Astrocyte (in vitro differentiated cells and primary cell): ENCODE data around the gene RAPGEF5. TPM values are rescaled to one million over a fixed set of nuclear protein-coding genes. Genes with fewer than 3 reads are reported as not detected.

Experiments used
- DNase-seq: peaks from one replicate; pipeline ENCODE4 v3.0.0-alpha.2; 2010; ENCODE audit warnings: low read depth
- FAIRE-seq: peaks from 2 replicates; lab custom pipeline; 2011; peaks lifted over from hg19 to GRCh38; lab: Jason Lieb, UNC
- H2AFZ ChIP-seq: 2 replicates; pipeline ENCODE4 v1.6.0; 2012; ENCODE audit warnings: low read depth, low read length, inconsistent platforms
- H3K27ac ChIP-seq: 2 replicates; pipeline ENCODE4 v1.5.1; 2011; ENCODE audit warnings: low read depth, low read length, inconsistent platforms
- H3K27me3 ChIP-seq: 2 replicates; pipeline ENCODE4 v1.6.0; 2011; ENCODE audit warnings: low read length, inconsistent platforms; ENCODE audit not compliant: insufficient read depth
- H3K36me3 ChIP-seq: 2 replicates; pipeline ENCODE4 v1.5.1; 2011; ENCODE audit warnings: low read length, inconsistent platforms; ENCODE audit not compliant: insufficient read depth
- H3K4me1 ChIP-seq: 2 replicates; pipeline ENCODE4 v1.5.1; 2011; ENCODE audit warnings: low read length, inconsistent platforms; ENCODE audit not compliant: insufficient read depth
- H3K4me2 ChIP-seq: 2 replicates; pipeline ENCODE4 v1.6.0; 2012; ENCODE audit warnings: low read length, inconsistent platforms
- H3K4me3 ChIP-seq: 2 replicates; pipeline ENCODE4 v1.5.1; 2011; ENCODE audit warnings: low read depth, mild to moderate bottlenecking, low read length, inconsistent platforms; ENCODE audit not compliant: insufficient read depth
- H3K79me2 ChIP-seq: 2 replicates; pipeline ENCODE4 v1.6.0; 2012; ENCODE audit warnings: mild to moderate bottlenecking, low read length, inconsistent platforms; ENCODE audit not compliant: insufficient read depth
- H3K9ac ChIP-seq: 2 replicates; pipeline ENCODE4 v1.6.0; 2012; ENCODE audit warnings: mild to moderate bottlenecking, low read length, inconsistent platforms
- H3K9me3 ChIP-seq: 2 replicates; pipeline ENCODE4 v1.5.1; 2012; ENCODE audit warnings: low read depth, mild to moderate bottlenecking, low read length, inconsistent platforms; ENCODE audit not compliant: insufficient read depth
- H4K20me1 ChIP-seq: 2 replicates; pipeline ENCODE4 v1.6.0; 2012; ENCODE audit warnings: low read length, inconsistent platforms; ENCODE audit not compliant: insufficient read depth
- H3K27ac Mint-ChIP-seq: one replicate; pipeline ENCODE4 v1.8.0; 2021; ENCODE audit warnings: mild to moderate bottlenecking, mixed read lengths; ENCODE audit not compliant: unreplicated experiment
- H3K27me3 Mint-ChIP-seq: one replicate; pipeline ENCODE4 v1.8.0; 2021; ENCODE audit warnings: low read depth, mixed read lengths; ENCODE audit not compliant: unreplicated experiment
- H3K36me3 Mint-ChIP-seq: one replicate; pipeline ENCODE4 v1.8.0; 2021; ENCODE audit warnings: low read depth, mixed read lengths; ENCODE audit not compliant: unreplicated experiment
- H3K4me1 Mint-ChIP-seq: one replicate; pipeline ENCODE4 v1.8.0; 2021; ENCODE audit warnings: low read depth, mixed read lengths; ENCODE audit not compliant: unreplicated experiment
- H3K4me3 Mint-ChIP-seq: one replicate; pipeline ENCODE4 v1.8.0; 2021; ENCODE audit warnings: mild to moderate bottlenecking, moderate library complexity, mixed read lengths; ENCODE audit not compliant: unreplicated experiment
- H3K9me3 Mint-ChIP-seq: one replicate; pipeline ENCODE4 v1.8.0; 2021; ENCODE audit warnings: mild to moderate bottlenecking, mixed read lengths; ENCODE audit not compliant: unreplicated experiment
- EZH2 ChIP-seq: IDR thresholded peaks from 2 replicates; pipeline ENCODE4 v1.6.1; 2012; ENCODE audit warnings: mild to moderate bottlenecking, low read length, inconsistent platforms; ENCODE audit not compliant: insufficient read depth
- total RNA-seq: library from RNA; stranded (reverse); gene quantifications from 2 replicates; pipeline ENCODE4 v1.2.1, GENCODE V29; 2021
- TF ChIP-seq, protein P1 (sequence below): IDR thresholded peaks from 2 replicates; pipeline ENCODE4 v1.5.1; 2011; ENCODE audit warnings: low read depth, mild to moderate bottlenecking, inconsistent platforms, low read length, moderate library complexity; ENCODE audit not compliant: insufficient read depth

Gene RAPGEF5
- total RNA-seq, 1 donor from 2014 or later, result 1.0 TPM

- Mint-ChIP-seq H3K27ac (no peak overlapping the region), H3K4me1 (no peaks in the 10 kb centered on the region), H3K36me3 (no peaks in the 10 kb centered on the region), H3K4me3 (no peak overlapping the region), H3K9me3 (no peaks in the 10 kb centered on the region), H3K27me3 (peaks cover 16% of the 10 kb centered on the region)
- no peaks in the 10 kb centered on the region for H3K36me3 ChIP-seq
- no peaks in the 10 kb centered on the region for H3K79me2 ChIP-seq
- DNase-seq (no peak), FAIRE-seq (no peak)
- no peak overlapping the region for H3K27ac ChIP-seq
- H4K20me1 ChIP-seq, result no peaks in the 10 kb centered on the region
- no peak overlapping the region for H3K9ac ChIP-seq
- TF ChIP-seq, protein P1, sequence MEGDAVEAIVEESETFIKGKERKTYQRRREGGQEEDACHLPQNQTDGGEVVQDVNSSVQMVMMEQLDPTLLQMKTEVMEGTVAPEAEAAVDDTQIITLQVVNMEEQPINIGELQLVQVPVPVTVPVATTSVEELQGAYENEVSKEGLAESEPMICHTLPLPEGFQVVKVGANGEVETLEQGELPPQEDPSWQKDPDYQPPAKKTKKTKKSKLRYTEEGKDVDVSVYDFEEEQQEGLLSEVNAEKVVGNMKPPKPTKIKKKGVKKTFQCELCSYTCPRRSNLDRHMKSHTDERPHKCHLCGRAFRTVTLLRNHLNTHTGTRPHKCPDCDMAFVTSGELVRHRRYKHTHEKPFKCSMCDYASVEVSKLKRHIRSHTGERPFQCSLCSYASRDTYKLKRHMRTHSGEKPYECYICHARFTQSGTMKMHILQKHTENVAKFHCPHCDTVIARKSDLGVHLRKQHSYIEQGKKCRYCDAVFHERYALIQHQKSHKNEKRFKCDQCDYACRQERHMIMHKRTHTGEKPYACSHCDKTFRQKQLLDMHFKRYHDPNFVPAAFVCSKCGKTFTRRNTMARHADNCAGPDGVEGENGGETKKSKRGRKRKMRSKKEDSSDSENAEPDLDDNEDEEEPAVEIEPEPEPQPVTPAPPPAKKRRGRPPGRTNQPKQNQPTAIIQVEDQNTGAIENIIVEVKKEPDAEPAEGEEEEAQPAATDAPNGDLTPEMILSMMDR, result no peak
- no peak for TF ChIP-seq EZH2
- H3K4me2 ChIP-seq, result no peak overlapping the region
- no peaks in the 10 kb centered on the region for H3K9me3 ChIP-seq
- no peak overlapping the region for H2AFZ ChIP-seq
- H3K27me3 ChIP-seq, result no peaks in the 10 kb centered on the region
- no peak overlapping the region for H3K4me3 ChIP-seq
- H3K4me1 ChIP-seq, result no peaks in the 10 kb centered on the region
These were observed 65.0 kb downstream of the RAPGEF5 start for GRCh38 chr7:22291977-22292376.

DNA sequence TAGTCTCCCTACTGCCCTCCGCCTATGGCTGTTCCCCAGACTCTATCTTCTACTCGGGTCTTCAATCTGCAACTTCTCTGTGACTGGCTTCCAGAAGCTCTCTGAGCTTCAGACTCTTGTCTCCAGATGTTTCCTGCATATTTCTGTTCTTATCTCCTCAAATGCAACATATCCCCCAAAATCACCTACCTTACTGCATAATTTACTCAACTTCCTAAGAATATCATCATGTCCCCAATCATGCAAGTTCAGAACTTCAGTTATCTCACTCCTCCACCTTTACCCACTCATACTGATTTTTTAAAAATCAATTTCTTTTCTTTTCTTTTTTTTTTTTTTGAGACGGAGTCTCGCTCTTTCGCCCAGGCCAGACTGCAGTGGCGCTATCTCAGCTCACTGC, 68.8 kb downstream of the RAPGEF5 start:
- no peak overlapping the region for H3K4me3 Mint-ChIP-seq
- FAIRE-seq, result no peak

DNA sequence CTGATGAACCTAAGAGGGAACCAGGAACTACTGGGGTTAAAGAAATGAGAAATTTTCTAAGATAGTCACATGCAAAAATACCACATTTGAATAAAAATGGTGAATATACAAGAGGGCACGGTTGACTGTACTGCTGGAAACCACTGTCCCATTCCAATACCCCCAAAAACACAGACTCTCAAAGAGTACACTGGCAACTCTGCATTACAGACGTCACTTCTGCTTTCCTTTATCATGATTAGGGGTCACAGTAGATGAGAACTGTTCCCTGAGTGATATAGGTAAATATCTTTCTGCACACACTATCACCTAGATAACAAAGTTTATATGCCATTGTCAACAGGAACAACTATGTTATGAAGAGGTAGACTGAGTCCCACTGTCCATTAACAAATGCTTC, 69.5 kb downstream of the RAPGEF5 start:
- H3K9me3 Mint-ChIP-seq, result no peaks in the 10 kb centered on the region
- no peak overlapping the region for H3K4me3 Mint-ChIP-seq
- H3K4me1 Mint-ChIP-seq, result no peaks in the 10 kb centered on the region
- H3K36me3 Mint-ChIP-seq, result no peaks in the 10 kb centered on the region
- Histone ChIP-seq H4K20me1 (no peaks in the 10 kb centered on the region), H3K4me3 (no peak overlapping the region), H3K27ac (no peak overlapping the region), H3K4me2 (no peak overlapping the region), H3K4me1 (no peaks in the 10 kb centered on the region), H2AFZ (no peak overlapping the region), H3K79me2 (no peaks in the 10 kb centered on the region), H3K36me3 (no peaks in the 10 kb centered on the region), H3K9ac (no peak overlapping the region), H3K27me3 (no peaks in the 10 kb centered on the region), H3K9me3 (no peaks in the 10 kb centered on the region)
- DNase-seq (no peak), FAIRE-seq (no peak)
- H3K27ac Mint-ChIP-seq, result no peak overlapping the region
- no peak for TF ChIP-seq EZH2
- TF ChIP-seq, protein P1, result no peak
- peaks cover 2% of the 10 kb centered on the region for H3K27me3 Mint-ChIP-seq

More for the DNA sequence above, 68.8 kb downstream of the RAPGEF5 start:
- DNase-seq, result no peak
- H3K9me3 ChIP-seq, result no peaks in the 10 kb centered on the region
- peaks cover 5% of the 10 kb centered on the region for H3K27me3 Mint-ChIP-seq
- no peaks in the 10 kb centered on the region for H3K4me1 ChIP-seq
- H2AFZ ChIP-seq, result no peak overlapping the region
- H3K79me2 ChIP-seq, result no peaks in the 10 kb centered on the region
- H3K4me2 ChIP-seq, result no peak overlapping the region
- H3K36me3 Mint-ChIP-seq, result no peaks in the 10 kb centered on the region
- H3K27me3 ChIP-seq, result no peaks in the 10 kb centered on the region
- no peak overlapping the region for H3K4me3 ChIP-seq
- TF ChIP-seq, protein P1, result no peak
- TF ChIP-seq EZH2, result no peak
- no peak overlapping the region for H3K9ac ChIP-seq
- no peaks in the 10 kb centered on the region for H4K20me1 ChIP-seq
- no peaks in the 10 kb centered on the region for H3K9me3 Mint-ChIP-seq
- H3K36me3 ChIP-seq, result no peaks in the 10 kb centered on the region
- no peak overlapping the region for H3K27ac Mint-ChIP-seq
- H3K27ac ChIP-seq, result no peak overlapping the region
- no peaks in the 10 kb centered on the region for H3K4me1 Mint-ChIP-seq
